Limb (tissue), 2 donors: ENCODE data around the gene TELO2.

Source experiments
- DNase-seq, 2 donors: peaks; one replicate each; pipeline ENCODE4 v3.0.0-alpha.2; 2016; ENCODE audit errors: extremely low spot score in 2 of 2

TELO2 gene

DNA sequence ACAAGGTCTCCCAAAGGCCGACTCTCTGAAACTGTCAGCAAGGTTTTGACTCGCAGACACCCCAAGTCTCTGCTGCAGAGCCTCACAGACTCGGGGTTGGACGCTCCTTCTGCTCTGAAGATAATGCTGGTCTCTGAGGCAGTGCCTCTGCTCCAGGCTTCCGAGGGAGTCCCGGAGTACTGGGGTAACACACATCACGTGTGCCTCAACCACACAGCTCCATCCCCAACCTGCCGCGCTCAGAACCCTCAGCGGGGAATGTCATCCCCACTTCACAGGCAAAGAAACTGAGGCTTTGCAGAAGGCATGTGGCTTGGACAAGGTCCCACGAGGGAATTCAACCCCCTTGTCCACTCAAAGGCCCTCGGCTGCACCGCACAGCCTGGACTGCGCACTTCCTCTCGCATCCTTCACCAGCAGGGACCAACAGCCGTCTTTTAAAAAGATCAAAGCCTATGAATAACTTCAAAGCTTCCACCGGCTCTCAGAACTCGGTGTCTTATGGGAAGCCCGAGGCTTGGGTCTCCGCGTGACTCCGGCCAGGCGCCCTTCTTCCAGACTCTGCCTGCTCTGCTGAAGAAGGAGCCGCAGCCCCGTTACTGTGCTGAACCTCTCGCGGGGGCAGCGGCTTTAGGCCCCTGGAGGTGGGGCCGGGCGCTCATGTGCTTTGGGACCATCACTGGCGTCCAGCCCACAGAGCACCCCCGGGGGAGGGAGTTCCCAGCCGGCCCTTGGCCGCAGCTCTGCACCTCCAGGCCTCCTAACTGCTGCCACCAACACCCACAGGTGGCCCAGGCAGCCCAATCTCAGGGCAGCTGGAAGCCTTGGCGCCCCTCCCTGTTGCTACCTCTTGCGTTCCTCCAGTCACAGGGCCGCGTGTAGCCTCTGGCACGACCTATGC, 42.5 kb downstream of the TELO2 start:
- DNase-seq, result no peak

DNA sequence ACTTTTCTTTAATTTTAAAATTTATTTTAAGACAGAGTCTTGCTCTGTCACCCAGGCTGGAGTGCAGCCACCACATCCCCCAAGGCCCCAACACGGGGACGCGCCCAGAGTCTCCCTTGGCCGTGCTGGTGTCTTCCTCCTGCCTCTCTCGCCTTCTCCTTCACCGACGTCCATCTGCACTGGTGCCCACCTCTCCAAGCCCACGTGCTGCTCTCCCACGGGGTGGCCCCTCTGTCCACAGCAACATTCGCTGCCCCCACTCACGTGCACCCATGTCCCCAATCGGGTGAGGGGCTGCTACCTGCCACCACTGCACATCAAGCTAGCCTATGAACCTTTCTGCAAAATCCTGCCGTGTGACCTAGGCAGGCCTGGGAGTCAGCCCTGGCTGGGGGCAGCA, 43.4 kb downstream of the TELO2 start:
- DNase-seq, result no peak

DNA sequence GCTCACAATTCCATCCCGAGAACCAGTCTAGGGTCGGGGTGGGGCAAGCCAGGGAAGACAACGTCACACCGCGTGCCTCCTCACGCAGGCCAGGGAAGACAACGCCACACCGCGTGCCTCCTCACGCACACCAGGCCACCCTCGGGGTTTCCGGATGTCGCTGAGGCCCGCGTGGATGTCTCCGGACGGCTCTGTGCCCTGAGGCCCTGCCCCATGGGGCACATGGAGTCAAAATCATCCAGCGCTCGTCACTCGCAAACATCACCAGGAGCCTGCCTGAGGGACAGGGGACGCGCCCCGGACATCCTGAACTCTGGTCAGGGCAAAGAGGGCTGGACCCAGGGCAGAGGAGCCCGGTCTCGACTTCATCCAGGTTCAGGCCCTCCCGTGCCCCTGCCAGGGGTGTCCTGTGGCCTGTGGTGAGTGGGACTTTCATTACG, 44.0 kb downstream of the TELO2 start:
- DNase-seq, result no peak

DNA sequence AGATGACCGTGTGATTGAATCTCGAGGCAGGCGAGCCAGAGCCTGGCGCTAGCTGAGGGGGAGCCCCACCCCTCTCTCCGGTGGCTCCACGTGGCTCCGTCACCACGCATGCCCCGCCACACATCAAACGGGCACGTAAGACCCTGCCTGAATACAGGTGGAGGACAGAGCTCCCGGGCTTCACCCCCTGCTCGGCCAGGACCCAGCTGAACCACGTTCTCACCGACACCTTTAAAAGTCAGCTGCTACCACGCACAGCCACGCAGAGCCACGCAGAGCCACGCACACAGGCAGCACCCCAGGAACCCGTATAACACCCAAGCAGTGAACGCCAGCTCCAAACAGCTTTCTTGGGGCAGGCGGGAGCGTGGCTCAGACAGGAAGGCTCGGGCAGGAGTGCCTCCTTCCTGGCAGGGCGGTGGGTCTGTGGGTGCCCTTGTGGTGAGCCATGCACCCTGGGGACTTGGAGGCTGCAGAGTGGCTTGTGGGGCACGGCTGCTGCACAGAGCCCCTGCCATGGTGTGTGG, 44.7 kb downstream of the TELO2 start:
- DNase-seq, result no peak

DNA sequence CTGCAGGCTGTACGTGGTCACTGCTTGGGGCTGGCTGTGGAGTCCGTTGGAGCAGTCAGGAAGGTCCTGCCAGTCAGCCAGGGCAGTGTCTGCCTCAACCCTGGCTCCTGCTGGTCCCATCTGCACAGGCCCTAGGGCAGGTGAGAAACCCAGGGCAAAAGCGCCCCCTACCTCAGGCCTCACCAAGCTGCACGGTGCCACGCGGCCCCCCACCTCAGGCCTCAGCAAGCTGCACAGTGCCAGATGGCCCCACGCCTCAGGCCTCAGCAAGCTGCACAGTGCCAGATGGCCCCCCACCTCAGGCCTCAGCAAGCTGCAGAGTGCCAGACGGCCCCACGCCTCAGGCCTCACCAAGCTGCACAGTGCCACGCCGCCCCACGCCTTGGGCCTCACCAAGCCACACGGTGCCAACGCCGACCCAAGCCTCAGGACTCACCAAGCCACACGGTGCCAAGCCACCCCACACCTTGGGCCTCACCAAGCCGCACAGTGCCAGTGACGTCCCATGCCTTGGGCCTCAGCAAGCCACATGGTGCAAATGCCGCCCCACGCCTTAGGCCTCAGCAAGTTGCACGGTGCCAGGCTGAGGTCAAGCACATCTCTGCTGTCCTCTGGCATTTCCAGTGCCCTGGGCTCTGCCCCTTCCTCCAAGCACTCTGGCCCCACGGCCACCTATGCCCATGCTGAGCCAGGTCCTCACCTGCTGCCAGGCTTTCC, 45.8 kb downstream of the TELO2 start:
- no peak for DNase-seq

DNA sequence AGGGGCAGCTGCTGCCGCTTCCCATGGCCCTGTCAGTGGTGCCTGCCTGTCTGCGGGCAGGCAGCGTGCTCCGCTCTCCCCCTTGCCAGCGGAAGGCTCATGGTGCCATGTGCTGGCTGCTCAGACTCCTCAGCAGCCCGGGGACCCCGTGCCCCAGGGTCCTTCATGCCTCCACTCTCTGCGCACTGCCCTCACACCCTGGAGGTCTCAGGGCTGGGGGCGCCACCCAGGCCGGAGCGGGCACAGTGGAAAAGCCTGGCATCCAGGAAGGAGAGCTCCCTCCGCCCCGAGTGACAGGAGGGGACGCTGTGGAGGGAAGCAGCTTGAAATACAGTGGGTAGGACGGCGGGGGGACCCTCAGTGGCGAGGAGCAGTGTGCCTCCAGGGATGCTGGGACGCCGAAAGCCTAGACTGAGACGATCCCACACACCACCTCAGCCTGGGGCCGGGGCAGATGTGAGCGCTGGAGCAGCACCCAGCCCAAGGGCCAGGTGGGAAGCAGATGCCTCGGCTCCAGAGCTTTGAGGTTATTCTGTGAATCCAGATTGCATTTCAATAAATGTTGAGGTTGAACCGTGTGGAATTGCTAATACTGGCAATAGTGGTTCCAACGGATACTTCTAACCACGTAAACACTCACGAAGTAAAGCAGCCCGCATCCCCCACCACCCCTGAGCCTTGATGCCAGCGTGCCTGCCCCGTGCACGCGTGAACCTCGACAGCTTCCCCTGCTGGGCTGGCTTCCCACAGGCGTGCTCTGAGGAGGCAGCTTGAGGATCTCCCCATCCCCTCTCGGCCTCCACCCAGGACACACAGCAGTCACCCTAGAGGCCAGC, 46.8 kb downstream of the TELO2 start:
- no peak for DNase-seq

DNA sequence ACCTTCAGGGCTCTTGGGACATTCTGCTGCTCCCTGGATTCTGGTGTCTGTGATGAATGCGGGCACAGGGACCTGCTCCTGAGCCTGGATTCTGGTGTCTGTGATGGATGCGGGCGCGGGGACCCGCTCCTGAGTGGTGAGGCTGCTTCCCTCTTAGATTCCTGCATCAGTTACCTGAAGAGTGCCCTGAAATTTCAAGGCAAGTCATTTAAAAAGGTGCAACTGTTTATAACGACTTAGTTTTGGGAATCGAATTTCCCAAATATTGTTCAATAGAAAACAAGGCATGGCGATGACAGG, 47.3 kb downstream of the TELO2 start:
- no peak for DNase-seq

DNA sequence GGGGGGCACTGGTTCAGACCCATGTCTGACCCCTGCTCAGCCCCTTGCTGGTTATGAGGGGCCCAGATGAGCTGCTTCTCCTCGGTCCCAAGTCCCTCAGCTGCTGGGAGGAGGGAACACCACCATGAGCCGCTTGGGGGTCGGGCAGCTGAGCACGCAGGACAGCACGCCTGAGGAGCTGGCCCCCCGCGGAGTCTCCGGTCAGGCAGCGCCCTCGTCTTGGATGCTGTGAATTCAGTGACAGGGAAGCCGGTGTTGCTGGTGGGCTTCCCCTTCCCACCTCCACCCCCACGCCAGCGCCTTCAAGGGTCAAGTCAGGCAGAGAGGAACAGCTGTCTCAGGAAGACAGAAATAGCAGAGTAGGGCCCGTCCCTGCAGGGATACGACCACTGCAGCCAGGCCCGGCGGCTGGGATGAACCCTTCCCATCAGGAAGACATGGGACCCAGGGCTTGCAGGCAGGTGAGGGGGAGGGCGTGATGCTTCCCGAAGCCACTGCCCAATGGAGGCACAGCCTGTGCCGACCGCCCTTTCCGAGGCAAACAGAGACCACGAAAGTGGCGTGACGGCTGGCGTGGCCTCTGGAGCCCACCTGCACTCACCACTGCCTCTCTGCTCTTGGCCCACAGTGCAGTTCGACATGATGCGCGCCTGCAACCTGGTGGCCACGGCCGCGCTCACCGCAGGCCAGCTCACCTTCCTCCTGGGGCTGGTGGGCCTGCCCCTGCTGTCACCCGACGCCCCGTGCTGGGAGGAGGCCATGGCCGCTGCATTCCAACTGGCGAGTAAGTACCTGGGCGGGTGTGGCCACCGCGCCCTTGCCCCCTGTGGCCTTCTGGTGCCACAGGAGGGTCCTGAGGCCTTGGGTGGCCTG, 48.4 kb downstream of the TELO2 start:
- DNase-seq, result no peak

DNA sequence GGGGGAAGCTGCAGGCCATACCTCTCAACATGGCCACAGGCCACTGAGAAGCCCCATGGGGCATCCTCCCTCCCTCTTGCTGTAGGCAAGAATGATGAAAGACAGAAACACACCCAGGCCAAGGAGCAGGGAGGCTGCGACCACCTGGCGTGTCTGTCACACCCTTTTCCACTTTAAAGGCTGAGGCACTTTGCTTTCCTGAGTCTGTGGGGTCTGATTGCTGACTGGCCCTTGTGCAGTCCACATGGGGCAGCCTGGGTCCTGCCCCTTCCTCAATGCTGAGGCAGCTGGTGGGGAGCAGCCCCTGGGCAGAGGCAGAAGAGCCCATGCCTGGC, 49.0 kb downstream of the TELO2 start:
- no peak for DNase-seq

DNA sequence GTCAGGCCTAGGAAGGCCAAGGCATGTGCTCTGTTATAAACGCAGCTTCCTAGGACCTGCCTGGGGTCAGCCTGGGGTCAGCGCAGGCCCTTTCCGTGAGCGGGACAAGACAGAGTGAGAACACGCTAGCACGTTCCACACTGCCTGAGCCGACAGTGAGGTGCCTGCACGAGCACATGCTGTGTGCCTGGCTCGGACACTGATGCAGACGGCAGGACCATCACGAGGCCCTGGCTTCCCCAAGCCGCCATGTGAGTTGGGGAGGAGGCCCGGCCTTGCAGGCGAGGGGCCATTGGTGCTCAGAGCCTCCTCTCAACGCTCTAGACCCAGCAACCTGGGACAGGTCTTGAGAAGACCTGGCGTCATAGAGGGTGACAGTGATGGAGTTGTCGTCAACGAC, 49.4 kb downstream of the TELO2 start:
- no peak for DNase-seq

DNA sequence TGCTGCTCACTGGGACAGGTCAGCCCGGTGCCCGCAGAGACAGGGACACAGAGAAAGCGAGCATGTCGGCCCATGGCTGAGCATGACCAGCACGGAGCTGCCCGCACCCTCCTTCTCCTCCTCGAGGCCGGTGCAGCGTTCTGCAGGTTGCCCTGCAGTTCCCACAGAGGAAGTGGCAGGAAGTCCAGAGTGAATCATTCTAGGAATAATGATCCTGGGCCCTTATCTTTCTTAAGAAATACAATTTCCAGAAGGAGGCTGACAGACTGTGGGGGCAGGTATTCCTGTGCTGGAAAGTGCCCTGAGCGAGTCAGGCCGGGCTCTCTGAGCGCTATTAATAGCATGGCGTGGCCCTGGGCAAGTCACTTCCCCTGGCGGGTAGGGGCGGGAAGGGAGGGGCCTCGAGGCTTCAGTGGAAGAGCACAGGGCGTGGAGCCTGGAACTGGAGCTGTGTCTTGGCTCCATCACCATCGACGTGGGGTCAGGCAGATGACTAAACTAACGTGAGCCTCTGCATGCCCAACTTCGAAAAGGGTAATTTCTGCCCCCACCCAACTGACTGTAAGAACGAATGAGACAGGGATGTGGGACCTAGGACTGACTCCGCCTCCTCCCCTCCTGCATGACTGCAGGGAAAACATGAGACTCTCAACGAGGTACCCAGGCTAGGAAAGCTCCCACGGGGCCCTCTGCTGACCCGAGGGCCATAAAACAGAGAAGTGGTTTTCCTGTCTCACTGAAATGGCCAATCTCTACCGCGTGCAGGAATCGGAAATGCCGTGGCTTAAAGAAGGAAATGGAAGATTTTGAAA, 50.1 kb downstream of the TELO2 start:
- DNase-seq, result no peak

DNA sequence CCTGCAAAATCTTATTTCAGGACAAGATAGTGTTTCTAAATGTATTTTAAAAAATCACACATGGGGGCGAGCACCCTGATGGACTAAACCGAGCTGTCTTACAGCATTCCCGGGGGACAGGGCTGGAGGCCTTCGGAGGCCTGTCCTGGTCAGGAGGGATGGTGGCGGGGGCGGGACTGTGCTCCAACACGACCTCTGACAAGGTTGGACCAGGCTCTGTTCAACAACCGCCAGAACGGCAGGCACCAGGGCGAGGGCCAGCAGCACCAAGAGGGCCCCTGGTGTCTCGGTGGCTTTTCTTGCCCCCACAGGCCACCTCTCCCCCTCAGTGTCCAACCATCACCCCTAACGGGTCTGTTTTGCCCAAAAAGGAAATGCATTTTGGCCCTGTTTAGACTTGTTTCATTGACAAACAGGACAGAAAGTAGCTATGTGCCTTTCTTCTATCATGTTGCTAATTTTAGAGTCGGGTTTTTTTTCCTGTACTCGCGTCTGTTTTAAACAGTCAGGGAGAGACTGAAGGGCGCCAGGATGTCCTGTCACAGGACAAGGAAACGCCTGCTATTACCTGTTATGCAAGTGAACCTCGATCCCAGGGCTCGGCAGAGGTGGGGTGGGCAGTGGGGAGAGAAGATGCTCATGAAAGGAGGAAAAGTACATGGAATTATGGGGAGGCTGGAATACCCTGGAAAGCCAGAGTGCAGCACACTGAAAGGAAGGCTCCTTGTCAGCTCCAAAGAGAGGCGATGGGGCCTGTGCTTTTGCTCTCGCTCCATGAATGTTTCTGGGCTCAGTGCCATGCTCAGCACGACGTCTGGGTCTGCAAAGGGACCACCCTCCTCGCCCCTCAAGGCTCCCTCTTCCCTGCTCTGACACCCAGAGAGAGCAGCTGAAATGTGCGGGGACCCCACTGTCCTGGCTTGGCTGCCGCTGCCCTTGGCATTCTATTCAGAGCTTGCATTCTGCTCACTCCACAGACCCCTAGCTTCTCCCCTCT, 52.2 kb downstream of the TELO2 start:
- DNase-seq, result no peak

DNA sequence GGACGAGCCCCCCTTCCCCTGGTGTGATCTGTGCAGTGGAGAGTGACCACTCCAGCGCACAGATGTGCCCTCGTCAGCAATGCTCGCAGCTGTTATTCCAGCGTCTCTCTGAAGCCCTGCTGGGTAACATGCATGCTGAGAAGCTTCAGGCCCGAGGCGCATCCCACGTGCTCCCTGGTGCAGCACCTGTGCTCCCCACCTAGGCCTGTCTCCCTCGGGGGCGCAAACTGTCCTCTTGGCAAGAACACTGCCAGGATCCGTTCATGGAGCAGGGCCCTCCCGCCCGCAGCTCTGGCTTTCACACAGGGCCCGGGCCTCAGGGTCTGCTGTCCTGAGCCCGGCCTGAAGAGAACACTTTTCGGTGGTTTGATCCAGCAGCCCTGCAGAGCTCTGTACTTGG, 53.3 kb downstream of the TELO2 start:
- no peak for DNase-seq

DNA sequence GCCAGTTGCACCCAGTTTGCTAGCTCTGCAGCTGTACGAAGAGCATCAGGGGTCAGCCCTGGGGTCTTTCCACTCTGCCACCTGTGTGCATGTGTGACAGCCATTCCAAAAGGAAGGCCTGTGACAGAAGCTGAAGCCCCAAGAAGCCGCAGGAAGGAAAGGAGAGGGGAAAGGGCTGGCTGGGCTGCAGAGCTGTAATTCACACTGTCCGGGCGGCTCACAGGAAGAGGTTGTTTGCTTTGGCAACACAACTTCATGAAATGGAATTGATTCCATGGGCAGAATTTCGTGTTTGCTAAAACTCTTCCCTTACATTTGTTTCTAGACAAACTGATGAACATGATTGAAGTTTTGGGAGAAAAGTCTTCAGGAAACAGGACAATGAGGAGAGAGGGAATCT, 55.1 kb downstream of the TELO2 start:
- no peak for DNase-seq

DNA sequence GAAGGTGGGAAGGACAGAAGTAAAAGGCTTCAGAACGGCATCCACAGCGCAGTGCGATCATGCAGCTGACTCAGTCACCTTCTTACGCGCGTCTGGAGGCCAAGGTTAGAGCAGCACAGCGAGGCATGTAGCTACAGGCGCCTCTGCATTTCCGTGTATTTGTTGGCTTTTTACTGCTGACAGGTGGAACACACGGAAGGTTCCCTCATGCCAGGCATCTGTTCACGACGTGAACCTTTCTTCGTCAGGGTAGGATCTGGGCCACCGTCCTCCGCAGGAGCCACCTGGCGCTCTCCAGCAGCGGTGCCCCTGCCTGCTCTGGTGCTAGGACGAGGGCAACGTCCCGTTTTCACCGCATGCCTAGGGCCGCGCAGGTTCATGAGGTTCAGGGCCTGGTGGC, 55.6 kb downstream of the TELO2 start:
- no peak for DNase-seq

DNA sequence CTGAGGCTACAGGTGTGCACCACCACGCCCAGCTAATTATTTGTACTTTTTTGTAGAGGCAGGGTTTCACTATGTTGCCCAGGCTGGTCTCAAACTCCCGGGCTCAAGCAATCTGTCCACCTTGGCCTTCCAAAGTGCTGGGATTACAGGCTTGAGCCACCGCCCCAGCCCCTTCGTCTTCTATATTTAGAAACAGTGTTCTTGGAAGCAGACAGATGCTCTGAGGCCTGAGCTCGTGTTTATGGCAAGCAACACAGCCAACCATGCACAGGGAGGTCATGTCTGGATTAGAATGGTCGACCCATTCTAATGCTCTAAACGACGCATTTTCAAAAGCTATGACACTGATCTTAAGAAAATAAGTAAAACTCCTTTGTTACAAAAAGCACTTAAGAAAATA, 56.9 kb downstream of the TELO2 start:
- DNase-seq, result no peak

DNA sequence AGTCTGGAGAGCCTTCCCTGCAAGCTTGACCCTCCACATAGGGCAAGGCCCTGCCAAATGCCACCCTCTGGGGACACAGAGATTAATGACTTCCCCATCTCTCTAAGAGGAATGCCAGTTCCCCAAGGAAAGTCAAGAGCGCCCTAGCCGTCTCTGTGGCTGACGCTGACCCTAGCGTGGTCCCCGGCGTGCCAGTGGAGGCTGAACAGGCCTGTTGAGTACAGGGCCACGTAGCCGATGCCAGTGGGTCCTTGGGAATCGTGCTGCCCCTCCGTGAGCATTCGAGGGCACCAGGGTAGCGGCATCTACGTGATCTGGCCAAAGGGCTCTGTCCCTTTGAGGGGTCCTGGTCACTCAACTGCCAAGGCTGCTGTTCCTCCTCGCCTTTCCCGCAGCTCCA, 57.5 kb downstream of the TELO2 start:
- DNase-seq, result no peak

DNA sequence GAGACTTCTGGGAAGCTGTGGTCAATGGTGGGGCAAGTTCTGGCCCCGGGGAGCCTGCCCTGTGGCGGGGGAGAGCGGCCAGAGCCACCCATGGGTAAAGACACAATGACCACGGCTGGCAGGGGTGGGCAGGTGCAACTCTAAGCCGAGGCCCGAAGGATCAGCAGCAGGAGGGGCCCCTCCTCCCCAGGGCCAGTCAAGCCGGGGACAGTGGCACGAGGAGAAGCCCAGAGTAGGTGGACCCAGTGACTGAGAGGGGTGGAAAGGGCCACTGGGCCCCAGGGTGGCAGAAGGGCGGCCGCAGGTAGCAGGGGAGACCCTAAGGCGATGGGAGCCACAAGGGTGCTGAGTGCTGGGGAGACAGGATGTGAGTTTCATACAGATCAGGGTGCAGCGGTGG, 58.0 kb downstream of the TELO2 start:
- DNase-seq, result no peak

DNA sequence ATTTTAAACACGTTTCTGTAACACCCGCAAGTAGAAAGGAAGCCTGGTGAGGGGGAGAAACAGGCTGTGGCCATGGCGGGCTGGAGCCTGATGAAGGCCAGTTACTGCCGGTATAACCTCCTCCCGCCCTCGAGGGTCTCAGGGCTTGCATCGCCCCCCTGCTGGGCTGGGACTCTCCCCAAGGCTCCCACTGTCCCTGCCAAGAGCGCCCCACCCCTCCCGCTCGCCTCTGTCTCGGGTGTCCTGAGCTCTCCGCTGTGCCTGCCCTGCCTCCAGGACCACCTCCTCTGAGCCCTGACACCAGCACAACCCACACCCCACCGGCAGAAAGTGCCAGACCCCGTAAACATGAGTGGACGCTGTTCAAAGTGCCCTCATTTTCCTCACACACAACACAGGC, 59.0 kb downstream of the TELO2 start:
- DNase-seq, result no peak
